ENCODE results near the gene SIX2. TPM values are rescaled to one million over a fixed set of nuclear protein-coding genes. Genes with fewer than 3 reads are reported as not detected.
A peak's percentile ranks its signal among the peaks of the same experiment; 100 is the strongest.

SIX2 gene
- polyA plus RNA-seq, 2 donors, result 0.04 to 0.09 TPM

- no peak overlapping the region for H3K4me3 ChIP-seq (ENCODE audit: low read depth in 1 of 2, low read length in 2 of 2)
- no peaks in the 10 kb centered on the region for H3K36me3 ChIP-seq (ENCODE audit: control insufficient read depth in 2 of 2, insufficient read depth in 2 of 2, low read length in 1 of 2)
- no peak overlapping the region for H3K27ac ChIP-seq (ENCODE audit: low read depth in 2 of 2, low read length in 1 of 2)
- WGBS, 2 donors, result 74 to 78% methylated on average over 4 of the region's 4 CpGs
- no peaks in the 10 kb centered on the region for H3K27me3 ChIP-seq (ENCODE audit: control insufficient read depth in 1 of 2, insufficient read depth in 2 of 2, low read length in 2 of 2)
- H3K4me1 ChIP-seq (ENCODE audit: control insufficient read depth in 2 of 2, insufficient read depth in 2 of 2, low read length in 1 of 2), result peaks cover 0 to 2% of the 10 kb centered on the region in 2 donors
- peaks cover 0 to 2% of the 10 kb centered on the region in 2 donors for H3K9me3 ChIP-seq (ENCODE audit: control insufficient read depth in 2 of 2, insufficient read depth in 1 of 2, low read depth in 1 of 2, low read length in 1 of 2)
These were observed 17.7 kb upstream of the SIX2 start for GRCh38 chr2:45026924-45027450.

- WGBS, 2 donors, result 43 to 51% methylated on average over 7 of the region's 7 CpGs
- no peaks in the 10 kb centered on the region for H3K27me3 ChIP-seq (ENCODE audit: control insufficient read depth in 1 of 2, insufficient read depth in 2 of 2, low read length in 2 of 2)
- no peak overlapping the region for H3K4me3 ChIP-seq (ENCODE audit: low read depth in 1 of 2, low read length in 2 of 2)
- peaks cover 0 to 2% of the 10 kb centered on the region in 2 donors for H3K4me1 ChIP-seq (ENCODE audit: control insufficient read depth in 2 of 2, insufficient read depth in 2 of 2, low read length in 1 of 2)
- no peak overlapping the region for H3K27ac ChIP-seq (ENCODE audit: low read depth in 2 of 2, low read length in 1 of 2)
- H3K9me3 ChIP-seq (ENCODE audit: control insufficient read depth in 2 of 2, insufficient read depth in 1 of 2, low read depth in 1 of 2, low read length in 1 of 2), result peaks cover 0 to 1% of the 10 kb centered on the region in 2 donors
- H3K36me3 ChIP-seq (ENCODE audit: control insufficient read depth in 2 of 2, insufficient read depth in 2 of 2, low read length in 1 of 2), result no peaks in the 10 kb centered on the region
These were observed 15.5 kb upstream of the SIX2 start for GRCh38 chr2:45024600-45025291.

- 81 to 87% methylated on average over 5 of the region's 5 CpGs for WGBS, 2 donors
- Histone ChIP-seq H3K27me3 (ENCODE audit: control insufficient read depth in 1 of 2, insufficient read depth in 2 of 2, low read length in 2 of 2) (peaks cover 0 to 1% of the 10 kb centered on the region in 2 donors), H3K4me1 (ENCODE audit: control insufficient read depth in 2 of 2, insufficient read depth in 2 of 2, low read length in 1 of 2) (peaks cover 0 to 2% of the 10 kb centered on the region in 2 donors), H3K27ac (ENCODE audit: low read depth in 2 of 2, low read length in 1 of 2) (no peak overlapping the region), H3K9me3 (ENCODE audit: control insufficient read depth in 2 of 2, insufficient read depth in 1 of 2, low read depth in 1 of 2, low read length in 1 of 2) (no peaks in the 10 kb centered on the region), H3K36me3 (ENCODE audit: control insufficient read depth in 2 of 2, insufficient read depth in 2 of 2, low read length in 1 of 2) (no peaks in the 10 kb centered on the region), H3K4me3 (ENCODE audit: low read depth in 1 of 2, low read length in 2 of 2) (no peak overlapping the region)
These were observed 14.8 kb upstream of the SIX2 start for GRCh38 chr2:45024097-45024496.

- Histone ChIP-seq H3K4me1 (ENCODE audit: control insufficient read depth in 2 of 2, insufficient read depth in 2 of 2, low read length in 1 of 2) (peaks cover 0 to 2% of the 10 kb centered on the region in 2 donors), H3K9me3 (ENCODE audit: control insufficient read depth in 2 of 2, insufficient read depth in 1 of 2, low read depth in 1 of 2, low read length in 1 of 2) (no peaks in the 10 kb centered on the region), H3K4me3 (ENCODE audit: low read depth in 1 of 2, low read length in 2 of 2) (no peak overlapping the region), H3K27ac (ENCODE audit: low read depth in 2 of 2, low read length in 1 of 2) (no peak overlapping the region), H3K27me3 (ENCODE audit: control insufficient read depth in 1 of 2, insufficient read depth in 2 of 2, low read length in 2 of 2) (peaks cover 0 to 5% of the 10 kb centered on the region in 2 donors), H3K36me3 (ENCODE audit: control insufficient read depth in 2 of 2, insufficient read depth in 2 of 2, low read length in 1 of 2) (no peaks in the 10 kb centered on the region)
- 82 to 84% methylated on average over 3 of the region's 3 CpGs for WGBS, 2 donors
These were observed 11.2 kb upstream of the SIX2 start for GRCh38 chr2:45020439-45020838.

GRCh38 chr2:45018023-45018422 is 8.8 kb upstream of the SIX2 start:
- Histone ChIP-seq H3K27ac (ENCODE audit: low read depth in 2 of 2, low read length in 1 of 2) (no peak overlapping the region), H3K36me3 (ENCODE audit: control insufficient read depth in 2 of 2, insufficient read depth in 2 of 2, low read length in 1 of 2) (no peaks in the 10 kb centered on the region), H3K4me3 (ENCODE audit: low read depth in 1 of 2, low read length in 2 of 2) (no peak overlapping the region), H3K27me3 (ENCODE audit: control insufficient read depth in 1 of 2, insufficient read depth in 2 of 2, low read length in 2 of 2) (peaks cover 0 to 9% of the 10 kb centered on the region in 2 donors), H3K9me3 (ENCODE audit: control insufficient read depth in 2 of 2, insufficient read depth in 1 of 2, low read depth in 1 of 2, low read length in 1 of 2) (no peaks in the 10 kb centered on the region), H3K4me1 (ENCODE audit: control insufficient read depth in 2 of 2, insufficient read depth in 2 of 2, low read length in 1 of 2) (peaks cover 8 to 10% of the 10 kb centered on the region in 2 donors)
- WGBS, 2 donors, result 78 to 86% methylated on average over 1 of the region's 1 CpG

- peaks cover 4 to 17% of the 10 kb centered on the region in 2 donors for H3K27me3 ChIP-seq (ENCODE audit: control insufficient read depth in 1 of 2, insufficient read depth in 2 of 2, low read length in 2 of 2)
- H3K27ac ChIP-seq (ENCODE audit: low read depth in 2 of 2, low read length in 1 of 2), result no peak overlapping the region
- peaks cover 10 to 14% of the 10 kb centered on the region in 2 donors for H3K4me1 ChIP-seq (ENCODE audit: control insufficient read depth in 2 of 2, insufficient read depth in 2 of 2, low read length in 1 of 2)
- H3K4me3 ChIP-seq (ENCODE audit: low read depth in 1 of 2, low read length in 2 of 2), result no peak overlapping the region
- H3K36me3 ChIP-seq (ENCODE audit: control insufficient read depth in 2 of 2, insufficient read depth in 2 of 2, low read length in 1 of 2), result no peaks in the 10 kb centered on the region
- no peaks in the 10 kb centered on the region for H3K9me3 ChIP-seq (ENCODE audit: control insufficient read depth in 2 of 2, insufficient read depth in 1 of 2, low read depth in 1 of 2, low read length in 1 of 2)
- 73 to 77% methylated on average over 7 of the region's 7 CpGs for WGBS, 2 donors
These were observed 5.6 kb upstream of the SIX2 start for GRCh38 chr2:45014831-45015230.

- peaks cover 10 to 16% of the 10 kb centered on the region in 2 donors for H3K4me1 ChIP-seq (ENCODE audit: control insufficient read depth in 2 of 2, insufficient read depth in 2 of 2, low read length in 1 of 2)
- H3K36me3 ChIP-seq (ENCODE audit: control insufficient read depth in 2 of 2, insufficient read depth in 2 of 2, low read length in 1 of 2), result no peaks in the 10 kb centered on the region
- H3K27me3 ChIP-seq (ENCODE audit: control insufficient read depth in 1 of 2, insufficient read depth in 2 of 2, low read length in 2 of 2), result peaks cover 4 to 17% of the 10 kb centered on the region in 2 donors
- peak overlapping the region; percentile 8 to 12 for H3K4me3 ChIP-seq (ENCODE audit: low read depth in 1 of 2, low read length in 2 of 2)
- no peaks in the 10 kb centered on the region for H3K9me3 ChIP-seq (ENCODE audit: control insufficient read depth in 2 of 2, insufficient read depth in 1 of 2, low read depth in 1 of 2, low read length in 1 of 2)
- WGBS, 2 donors, result 5 to 9% methylated on average over 46 to 57 of the region's 57 CpGs
- no peak overlapping the region for H3K27ac ChIP-seq (ENCODE audit: low read depth in 2 of 2, low read length in 1 of 2)
These were observed 4.9 kb upstream of the SIX2 start for GRCh38 chr2:45014016-45014702.

- WGBS, 2 donors, result 12 to 16% methylated on average over 78 to 83 of the region's 83 CpGs
- Histone ChIP-seq H3K27me3 (ENCODE audit: control insufficient read depth in 1 of 2, insufficient read depth in 2 of 2, low read length in 2 of 2) (peaks cover 4 to 13% of the 10 kb centered on the region in 2 donors), H3K4me1 (ENCODE audit: control insufficient read depth in 2 of 2, insufficient read depth in 2 of 2, low read length in 1 of 2) (peaks cover 10 to 23% of the 10 kb centered on the region in 2 donors), H3K27ac (ENCODE audit: low read depth in 2 of 2, low read length in 1 of 2) (no peak overlapping the region), H3K9me3 (ENCODE audit: control insufficient read depth in 2 of 2, insufficient read depth in 1 of 2, low read depth in 1 of 2, low read length in 1 of 2) (peaks cover 0 to 3% of the 10 kb centered on the region in 2 donors), H3K4me3 (ENCODE audit: low read depth in 1 of 2, low read length in 2 of 2) (peak overlapping the region; percentile 8 to 12), H3K36me3 (ENCODE audit: control insufficient read depth in 2 of 2, insufficient read depth in 2 of 2, low read length in 1 of 2) (no peaks in the 10 kb centered on the region)
These were observed 4.2 kb upstream of the SIX2 start for GRCh38 chr2:45013229-45014015.

- H3K9me3 ChIP-seq (ENCODE audit: control insufficient read depth in 2 of 2, insufficient read depth in 1 of 2, low read depth in 1 of 2, low read length in 1 of 2), result peaks cover 0 to 3% of the 10 kb centered on the region in 2 donors
- H3K27me3 ChIP-seq (ENCODE audit: control insufficient read depth in 1 of 2, insufficient read depth in 2 of 2, low read length in 2 of 2), result peaks cover 7 to 18% of the 10 kb centered on the region in 2 donors
- H3K4me1 ChIP-seq (ENCODE audit: control insufficient read depth in 2 of 2, insufficient read depth in 2 of 2, low read length in 1 of 2), result peaks cover 10 to 27% of the 10 kb centered on the region in 2 donors
- 62% methylated on average over 13 of the region's 13 CpGs for WGBS, 2 donors
- no peak overlapping the region for H3K4me3 ChIP-seq (ENCODE audit: low read depth in 1 of 2, low read length in 2 of 2)
- no peaks in the 10 kb centered on the region for H3K36me3 ChIP-seq (ENCODE audit: control insufficient read depth in 2 of 2, insufficient read depth in 2 of 2, low read length in 1 of 2)
- no peak overlapping the region for H3K27ac ChIP-seq (ENCODE audit: low read depth in 2 of 2, low read length in 1 of 2)
These were observed 3.5 kb upstream of the SIX2 start for GRCh38 chr2:45012733-45013132.

Data from esophagus (tissue), 2 donors.